GM18508 (cell line): Measurements from ENCODE around the gene GAK.
"Not testable (repeated sequence)": the region's sequence is repeated elsewhere in the genome, so short reads cannot be mapped to it uniquely, and the experiment has no call there.

Experiments
- ATAC-seq: cut with Tn5 transposase; IDR thresholded peaks from one replicate; pipeline ENCODE4 v1.9.1; 2021; ENCODE audit warnings: moderate number of reproducible peaks; ENCODE audit not compliant: insufficient read depth, unreplicated experiment

GAK gene

DNA sequence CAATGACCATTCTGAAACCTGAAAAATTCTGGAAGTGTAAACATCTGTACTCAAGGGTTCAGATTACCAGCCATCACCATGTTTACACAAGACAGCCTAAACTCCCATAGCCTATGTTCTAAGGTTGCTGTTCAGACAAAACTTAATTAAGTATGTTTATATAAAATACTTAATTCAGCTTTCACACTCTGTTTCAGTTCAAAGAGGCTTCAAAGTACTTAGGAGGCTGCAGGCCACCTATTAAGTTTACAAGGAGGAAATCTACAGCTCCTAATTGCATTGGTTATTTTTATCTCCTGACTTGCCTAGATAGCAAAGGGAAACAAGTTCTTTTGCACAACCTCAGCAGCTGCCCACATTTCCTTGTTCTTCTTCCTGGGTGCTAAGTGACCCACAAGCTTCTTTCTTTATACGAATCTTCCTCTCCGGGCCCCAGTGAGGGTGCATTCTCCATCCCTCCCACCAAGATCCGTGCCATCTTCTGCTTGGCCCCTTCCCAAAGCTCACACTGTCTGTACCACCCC lies 2.0 kb downstream of the GAK start:
- no peak for ATAC-seq

GRCh38 chr4:929096-929765 lies 2.9 kb downstream of the GAK start:
- ATAC-seq, result no peak

DNA sequence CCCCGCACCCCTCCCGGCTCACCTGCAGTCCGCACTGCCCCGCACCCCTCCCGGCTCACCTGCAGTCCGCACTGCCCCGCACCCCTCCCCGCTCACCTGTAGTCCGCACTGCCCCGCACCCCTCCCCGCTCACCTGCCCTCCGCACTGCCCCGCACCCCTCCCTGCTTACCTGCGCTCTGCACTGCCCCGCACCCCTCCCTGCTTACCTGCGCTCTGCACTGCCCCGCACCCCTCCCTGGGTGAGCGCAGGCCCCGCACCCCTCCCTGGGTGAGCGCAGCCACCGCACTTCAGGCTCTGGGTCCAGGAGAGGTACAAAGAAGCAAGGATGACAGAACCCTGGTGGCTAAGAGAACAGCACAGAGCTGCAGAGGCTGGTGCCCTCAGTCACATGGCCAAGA lies 4.5 kb downstream of the GAK start:
- not testable (repeated sequence) for ATAC-seq

GRCh38 chr4:926538-926937 lies 5.6 kb downstream of the GAK start:
- no peak for ATAC-seq

GRCh38 chr4:925771-926500 lies 6.2 kb downstream of the GAK start:
- ATAC-seq, result no peak

GRCh38 chr4:925171-925570 lies 6.9 kb downstream of the GAK start:
- no peak for ATAC-seq

DNA sequence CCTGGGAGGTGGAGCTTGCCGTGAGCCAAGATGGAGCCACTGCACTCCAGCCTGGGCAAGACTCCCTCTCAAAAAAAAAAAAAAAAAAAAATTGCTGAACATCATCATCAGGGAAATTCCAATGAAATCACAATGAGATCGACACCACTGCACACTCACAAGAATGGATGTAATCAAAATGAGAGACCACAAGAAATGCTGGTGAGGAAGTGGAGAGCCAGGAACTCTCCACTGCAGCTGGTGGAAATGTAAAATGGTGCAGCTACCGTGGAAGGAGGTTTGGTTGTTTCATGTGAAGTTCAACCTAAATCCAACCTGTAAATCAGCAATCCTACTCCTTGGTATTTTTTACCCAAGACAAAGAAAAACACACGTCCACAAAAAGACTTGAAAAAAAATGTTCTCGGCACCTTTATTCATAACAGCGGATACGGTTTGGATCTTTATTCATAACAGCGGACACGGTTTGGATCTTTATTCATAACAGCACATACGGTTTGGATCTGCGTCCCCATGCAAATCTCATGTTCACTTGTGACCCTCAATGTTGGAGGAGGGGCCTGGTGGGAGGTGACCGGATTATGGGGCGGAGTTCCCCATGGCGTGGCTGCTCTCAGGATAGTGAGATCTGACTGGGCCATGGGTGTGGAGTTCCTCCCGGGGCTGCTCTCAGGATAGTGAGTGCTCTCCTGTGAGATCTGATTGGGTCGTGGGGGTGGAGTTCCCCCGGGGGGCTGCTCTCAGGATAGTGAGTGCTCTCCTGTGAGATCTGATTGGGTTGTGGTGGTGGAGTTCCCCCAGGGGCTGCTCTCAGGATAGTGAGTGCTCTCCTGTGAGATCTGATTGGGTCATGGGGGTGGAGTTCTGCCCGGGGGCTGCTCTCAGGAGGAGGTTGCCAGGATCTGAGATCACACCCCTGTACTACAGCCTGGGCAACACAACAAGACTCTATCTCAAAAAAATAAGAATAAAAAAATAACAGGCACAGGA lies 7.7 kb downstream of the GAK start:
- ATAC-seq, result no peak

DNA sequence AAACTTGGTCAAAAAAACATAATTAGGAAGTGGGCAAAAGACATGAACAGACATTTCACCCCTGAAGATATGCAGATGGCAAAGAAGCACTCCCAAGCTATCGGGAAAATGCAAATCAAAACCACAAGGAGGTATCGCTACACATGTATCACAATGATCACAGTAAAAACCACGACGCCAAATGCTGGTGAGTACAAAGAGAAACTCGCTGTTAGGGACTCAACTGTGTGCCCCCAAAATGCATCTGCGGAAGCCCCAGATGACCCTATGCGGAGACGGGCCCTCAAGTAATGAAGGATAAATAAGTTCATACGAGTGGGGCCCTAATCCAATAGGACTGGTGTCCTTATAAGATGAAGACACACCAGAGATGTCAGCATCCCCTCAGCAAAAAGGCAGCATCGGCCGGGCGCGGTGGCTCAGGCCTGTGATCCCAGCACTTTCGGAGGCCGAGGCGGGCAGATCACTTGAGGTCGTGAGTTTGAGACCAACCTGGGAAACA lies 10.2 kb downstream of the GAK start:
- ATAC-seq, result no peak

DNA sequence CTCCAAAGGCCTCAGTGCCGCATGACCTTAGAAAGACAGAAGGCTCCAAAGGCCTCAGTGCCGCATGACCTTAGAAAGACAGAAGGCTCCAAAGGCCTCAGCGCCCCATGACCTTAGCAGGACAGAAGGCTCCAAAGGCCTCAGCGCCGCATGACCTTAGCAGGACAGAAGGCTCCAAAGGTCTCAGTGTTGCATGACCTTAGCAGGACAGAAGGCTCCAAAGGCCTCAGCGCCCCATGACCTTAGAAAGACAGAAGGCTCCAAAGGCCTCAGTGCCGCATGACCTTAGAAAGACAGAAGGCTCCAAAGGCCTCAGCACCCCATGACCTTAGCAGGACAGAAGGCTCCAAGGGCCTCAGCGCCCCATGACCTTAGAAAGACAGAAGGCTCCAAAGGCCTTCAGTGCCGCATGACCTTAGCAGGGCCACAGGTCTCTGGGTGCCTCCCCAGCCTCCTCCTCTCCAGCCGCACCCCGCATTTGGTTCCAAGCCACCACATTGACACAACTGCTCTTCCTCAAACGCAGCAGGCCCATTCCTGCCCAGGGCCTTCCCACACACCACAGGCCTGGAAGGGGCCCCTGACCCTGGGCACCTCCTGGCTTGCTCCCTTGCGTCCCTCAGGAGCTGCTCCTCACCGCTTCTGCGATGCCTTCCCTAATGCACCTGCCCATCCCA lies 13.0 kb downstream of the GAK start:
- not testable (repeated sequence) for ATAC-seq

- ATAC-seq, result not testable (repeated sequence)
Measured at GRCh38 chr4:918591-918990, 13.5 kb downstream of the GAK start.

GRCh38 chr4:917992-918391 lies 14.1 kb downstream of the GAK start:
- ATAC-seq, result no peak

DNA sequence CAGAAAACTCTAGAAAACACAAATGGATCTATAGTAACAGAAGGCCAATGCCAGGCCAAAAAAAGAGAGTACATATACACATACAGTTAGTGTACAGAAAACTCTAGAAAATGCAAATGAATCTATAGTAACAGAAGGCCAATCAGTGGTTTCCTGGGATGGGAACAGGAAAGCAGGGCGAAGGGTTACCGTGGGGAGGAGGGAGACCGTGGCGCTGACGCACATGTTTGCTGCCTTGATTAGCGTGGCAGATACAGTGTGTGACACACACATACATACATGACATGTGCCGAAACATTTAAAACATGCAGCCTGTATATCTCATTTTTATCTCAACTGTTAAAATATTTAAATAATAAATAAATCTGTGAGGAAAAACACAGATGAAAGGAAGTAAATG lies 14.7 kb downstream of the GAK start:
- ATAC-seq, result no peak

GRCh38 chr4:915595-915994 lies 16.5 kb downstream of the GAK start:
- ATAC-seq, result no peak

DNA sequence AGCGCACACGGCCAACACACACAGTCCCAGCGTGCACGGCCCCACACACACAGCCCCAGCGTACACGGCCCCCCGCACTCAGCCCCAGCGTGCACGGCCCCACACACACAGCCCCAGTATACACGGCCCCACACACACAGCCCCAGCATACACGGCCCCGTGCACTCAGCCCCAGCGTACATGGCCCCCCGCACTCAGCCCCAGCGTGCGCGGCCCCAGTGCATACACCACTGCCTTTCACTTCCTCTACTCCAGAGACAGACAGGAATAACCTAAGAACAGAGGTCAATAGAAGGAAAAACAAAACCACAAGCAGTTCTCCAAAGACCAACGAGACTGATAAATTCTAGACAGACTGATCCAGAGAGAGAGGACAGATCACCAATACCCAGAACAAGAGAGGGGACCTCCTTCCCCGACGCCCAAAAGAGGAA lies 17.1 kb downstream of the GAK start:
- no peak for ATAC-seq

DNA sequence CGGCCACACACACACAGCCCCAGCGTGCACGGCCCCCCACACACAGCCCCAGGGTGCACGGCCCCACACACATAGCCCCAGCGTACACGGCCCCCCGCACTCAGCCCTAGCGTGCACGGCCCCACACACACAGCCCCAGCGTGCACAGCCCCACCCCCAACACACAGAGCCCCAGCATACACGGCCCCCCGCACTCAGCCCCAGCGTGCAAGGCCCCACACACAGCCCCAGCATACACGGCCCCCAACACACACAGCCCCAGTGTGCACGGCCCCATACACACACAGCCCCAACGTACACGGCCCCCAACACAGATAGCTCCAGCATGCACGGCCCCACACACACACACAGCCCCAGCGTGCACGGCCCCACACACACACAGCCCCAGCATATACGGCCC lies 17.6 kb downstream of the GAK start:
- ATAC-seq, result no peak

GRCh38 chr4:913280-913618 lies 18.9 kb downstream of the GAK start:
- no peak for ATAC-seq

DNA sequence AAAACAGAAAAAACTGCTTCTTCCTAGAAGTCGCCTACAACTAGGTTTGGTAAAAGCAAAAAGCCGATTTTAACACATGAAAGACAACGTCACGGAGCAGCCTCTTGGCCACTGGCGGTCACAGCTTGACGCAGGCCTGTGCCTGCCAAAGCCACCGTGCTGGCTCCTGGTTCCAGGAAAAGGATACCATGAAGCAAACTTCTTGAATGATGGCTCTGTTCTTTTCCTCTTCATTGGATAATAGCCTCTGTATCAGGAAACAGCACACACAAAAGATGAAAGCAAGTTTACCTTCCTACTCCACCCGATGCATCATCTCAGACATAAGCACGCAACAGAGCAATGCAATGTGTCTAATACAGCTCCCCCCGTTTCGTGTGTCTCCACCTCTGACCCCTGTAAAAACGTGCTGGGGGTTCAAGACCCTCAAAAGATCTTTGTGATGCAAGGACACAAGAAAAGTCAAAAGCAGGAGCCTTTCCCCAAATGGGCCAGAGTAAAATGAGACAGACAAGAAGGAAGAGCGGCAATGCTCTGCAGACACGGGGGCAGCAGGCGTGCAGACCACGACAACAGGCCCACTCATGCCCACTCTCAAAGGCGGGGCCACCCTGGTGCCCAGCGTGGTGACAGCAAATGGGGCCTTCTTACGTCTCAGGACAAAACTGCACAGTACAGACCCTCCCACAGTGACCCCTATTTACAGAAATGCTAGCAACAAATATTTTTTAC lies 19.4 kb downstream of the GAK start:
- no peak for ATAC-seq

- ATAC-seq, result no peak
Measured at GRCh38 chr4:911871-912490, 20.1 kb downstream of the GAK start.

- ATAC-seq, result no peak
Measured at GRCh38 chr4:911221-911751, 20.8 kb downstream of the GAK start.
